Panc1 (cell line): ENCODE results near the gene FBXL2. TPM values are rescaled to one million over a fixed set of nuclear protein-coding genes. Genes with fewer than 3 reads are reported as not detected.
A peak's percentile ranks its signal among the peaks of the same experiment; 100 is the strongest.

Experiments
- ATAC-seq: fragments of 200-7000 bp; cut with Tn5 transposase; 2 replicates; pipeline ENCODE4 v1.9.1; 2020; ENCODE audit warnings: mild to moderate bottlenecking, moderate library complexity
- BruUV-seq: library from RNA; stranded (reverse); fragments of 400-500 nt; replicated peaks from 2 replicates; lab custom pipeline; 2021; lab: Mats Ljungman, UMichigan
- CTCF ChIA-PET: fragments of 300-600 bp; sonication (Branson Sonifier 250); formaldehyde crosslinking; loops from one replicate; lab custom pipeline; 2022; ENCODE audit warnings: antibody characterized with exemption; lab: Charles Lee
- POLR2A ChIA-PET: fragments of 300-600 bp; sonication (Branson Sonifier 250); formaldehyde crosslinking; loops from one replicate; lab custom pipeline; 2022; ENCODE audit warnings: antibody characterized with exemption; lab: Charles Lee
- DNase-seq: peaks from one replicate; pipeline ENCODE4 v3.0.0-alpha.2; 2010; ENCODE audit warnings: low read depth, low spot score
- H3K27ac ChIP-seq: 2 replicates; pipeline ENCODE4 v1.5.1; 2011; ENCODE audit warnings: mild to moderate bottlenecking, low read length, inconsistent platforms
- H3K27me3 ChIP-seq: fragments of 200-500 bp; sonication (Bioruptor generic); 2 replicates; pipeline ENCODE4 v1.6.0; 2014; ENCODE audit warnings: low read length, inconsistent platforms; ENCODE audit not compliant: control insufficient read depth, insufficient read depth
- H3K36me3 ChIP-seq: fragments of 200-500 bp; sonication (Bioruptor generic); 2 replicates; pipeline ENCODE4 v1.5.1; 2014; ENCODE audit warnings: inconsistent platforms, mild to moderate bottlenecking, low read length, moderate library complexity; ENCODE audit not compliant: control insufficient read depth, insufficient read depth
- H3K4me1 ChIP-seq: 2 replicates; pipeline ENCODE4 v1.5.1; 2011; ENCODE audit warnings: inconsistent platforms, mild to moderate bottlenecking, low read length, moderate library complexity; ENCODE audit not compliant: control insufficient read depth, insufficient read depth
- H3K4me3 ChIP-seq, 2 experiments: 2 replicates each; pipeline ENCODE4 v1.5.1; 2011 to 2012; ENCODE audit warnings: low read depth in 2 of 2, low read length in 2 of 2, mild to moderate bottlenecking in 2 of 2, inconsistent platforms in 1 of 2, moderate library complexity in 1 of 2
- H3K9me3 ChIP-seq: fragments of 200-500 bp; sonication (Bioruptor generic); 2 replicates; pipeline ENCODE4 v1.5.1; 2014; ENCODE audit warnings: low read depth, mild to moderate bottlenecking, inconsistent platforms, low read length, moderate library complexity; ENCODE audit not compliant: control insufficient read depth, insufficient read depth
- POLR2AphosphoS5 ChIP-seq: IDR thresholded peaks from 2 replicates; pipeline ENCODE4 v1.6.1; 2012; ENCODE audit warnings: mild to moderate bottlenecking, low read depth, low read length, moderate library complexity
- SIN3A ChIP-seq: IDR thresholded peaks from 2 replicates; pipeline ENCODE4 v1.6.1; 2012; ENCODE audit warnings: low read depth, mild to moderate bottlenecking, low read length, moderate library complexity, borderline replicate concordance; ENCODE audit not compliant: insufficient read depth
- TCF7L2 ChIP-seq: IDR thresholded peaks from 2 replicates; pipeline ENCODE4 v1.6.1; 2011; ENCODE audit warnings: mild to moderate bottlenecking, low read depth, low read length, inconsistent platforms
- in situ Hi-C: cut with HindIII; loops from 2 replicates; pipeline ENCODE4 v1.10.0; 2016; ENCODE audit warnings: low sequenced_read_pairs, low pct_unique_long_range_greater_than_20kb
- intact Hi-C: fragments of 100-400 bp; cut with micrococcal nuclease; formaldehyde crosslinking; loops from one replicate; pipeline ENCODE4 v1.10.0; 2022; ENCODE audit not compliant: unreplicated experiment
- total RNA-seq: library from RNA; stranded (reverse); gene quantifications from one replicate; pipeline ENCODE4 v1.2.1, GENCODE V29; 2021; ENCODE audit not compliant: unreplicated experiment
- TF ChIP-seq, protein P1 (sequence below): fragments of 450-650 bp; IDR thresholded peaks from 2 replicates; pipeline ENCODE4 v1.5.1; 2017; ENCODE audit warnings: mild to moderate bottlenecking
- TF ChIP-seq, protein P2 (sequence below), 2 experiments: IDR thresholded peaks; 2 replicates each; pipeline ENCODE4 v1.6.1; 2011 to 2012; ENCODE audit warnings: low read depth in 2 of 2, control low read depth in 1 of 2, low read length in 1 of 2, mild to moderate bottlenecking in 1 of 2, moderate library complexity in 1 of 2; ENCODE audit not compliant: insufficient read depth in 1 of 2

FBXL2 gene
- total RNA-seq, 1 experiment from 2014 or later: 12.3 TPM

DNA sequence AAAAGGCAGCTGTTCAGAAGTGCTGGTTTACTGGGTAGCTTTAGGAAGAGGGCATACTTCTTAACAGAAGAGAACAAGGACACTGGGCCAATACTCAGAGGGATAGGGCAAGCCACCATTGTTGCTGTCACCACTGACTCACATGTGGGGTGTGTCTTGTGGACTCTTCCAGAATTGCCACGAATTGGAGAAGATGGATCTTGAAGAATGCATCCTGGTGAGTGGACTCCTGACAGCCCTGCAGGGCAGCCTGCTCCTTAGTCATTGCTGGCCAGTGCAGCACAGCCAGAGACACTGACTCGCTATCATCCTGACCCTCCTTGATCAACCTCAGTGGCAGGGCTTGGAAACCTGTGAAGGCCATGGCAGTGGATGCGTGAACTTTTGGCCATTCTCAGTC, 100.7 kb downstream of the FBXL2 start:
- CTCF ChIA-PET: no interaction called here
- intact Hi-C loops: no loop called here
- no peaks in the 10 kb centered on the region for H3K9me3 ChIP-seq
- peaks cover 9% of the 10 kb centered on the region for H3K36me3 ChIP-seq
- no peaks in the 10 kb centered on the region for H3K27me3 ChIP-seq
- no peak overlapping the region for H3K4me3 ChIP-seq
- DNase-seq (no peak), ATAC-seq (peak; percentile 49; the same call in 1 of the 2 replicates)
- H3K4me1 ChIP-seq: no peaks in the 10 kb centered on the region
- BruUV-seq: no TSS peak
- in situ Hi-C loops: no loop called here
- no peak overlapping the region for H3K27ac ChIP-seq
- no peak for TF ChIP-seq POLR2AphosphoS5
- no peak for TF ChIP-seq TCF7L2
- TF ChIP-seq SIN3A: no peak
- TF ChIP-seq, protein P1, sequence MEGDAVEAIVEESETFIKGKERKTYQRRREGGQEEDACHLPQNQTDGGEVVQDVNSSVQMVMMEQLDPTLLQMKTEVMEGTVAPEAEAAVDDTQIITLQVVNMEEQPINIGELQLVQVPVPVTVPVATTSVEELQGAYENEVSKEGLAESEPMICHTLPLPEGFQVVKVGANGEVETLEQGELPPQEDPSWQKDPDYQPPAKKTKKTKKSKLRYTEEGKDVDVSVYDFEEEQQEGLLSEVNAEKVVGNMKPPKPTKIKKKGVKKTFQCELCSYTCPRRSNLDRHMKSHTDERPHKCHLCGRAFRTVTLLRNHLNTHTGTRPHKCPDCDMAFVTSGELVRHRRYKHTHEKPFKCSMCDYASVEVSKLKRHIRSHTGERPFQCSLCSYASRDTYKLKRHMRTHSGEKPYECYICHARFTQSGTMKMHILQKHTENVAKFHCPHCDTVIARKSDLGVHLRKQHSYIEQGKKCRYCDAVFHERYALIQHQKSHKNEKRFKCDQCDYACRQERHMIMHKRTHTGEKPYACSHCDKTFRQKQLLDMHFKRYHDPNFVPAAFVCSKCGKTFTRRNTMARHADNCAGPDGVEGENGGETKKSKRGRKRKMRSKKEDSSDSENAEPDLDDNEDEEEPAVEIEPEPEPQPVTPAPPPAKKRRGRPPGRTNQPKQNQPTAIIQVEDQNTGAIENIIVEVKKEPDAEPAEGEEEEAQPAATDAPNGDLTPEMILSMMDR: no peak
- TF ChIP-seq, protein P2, sequence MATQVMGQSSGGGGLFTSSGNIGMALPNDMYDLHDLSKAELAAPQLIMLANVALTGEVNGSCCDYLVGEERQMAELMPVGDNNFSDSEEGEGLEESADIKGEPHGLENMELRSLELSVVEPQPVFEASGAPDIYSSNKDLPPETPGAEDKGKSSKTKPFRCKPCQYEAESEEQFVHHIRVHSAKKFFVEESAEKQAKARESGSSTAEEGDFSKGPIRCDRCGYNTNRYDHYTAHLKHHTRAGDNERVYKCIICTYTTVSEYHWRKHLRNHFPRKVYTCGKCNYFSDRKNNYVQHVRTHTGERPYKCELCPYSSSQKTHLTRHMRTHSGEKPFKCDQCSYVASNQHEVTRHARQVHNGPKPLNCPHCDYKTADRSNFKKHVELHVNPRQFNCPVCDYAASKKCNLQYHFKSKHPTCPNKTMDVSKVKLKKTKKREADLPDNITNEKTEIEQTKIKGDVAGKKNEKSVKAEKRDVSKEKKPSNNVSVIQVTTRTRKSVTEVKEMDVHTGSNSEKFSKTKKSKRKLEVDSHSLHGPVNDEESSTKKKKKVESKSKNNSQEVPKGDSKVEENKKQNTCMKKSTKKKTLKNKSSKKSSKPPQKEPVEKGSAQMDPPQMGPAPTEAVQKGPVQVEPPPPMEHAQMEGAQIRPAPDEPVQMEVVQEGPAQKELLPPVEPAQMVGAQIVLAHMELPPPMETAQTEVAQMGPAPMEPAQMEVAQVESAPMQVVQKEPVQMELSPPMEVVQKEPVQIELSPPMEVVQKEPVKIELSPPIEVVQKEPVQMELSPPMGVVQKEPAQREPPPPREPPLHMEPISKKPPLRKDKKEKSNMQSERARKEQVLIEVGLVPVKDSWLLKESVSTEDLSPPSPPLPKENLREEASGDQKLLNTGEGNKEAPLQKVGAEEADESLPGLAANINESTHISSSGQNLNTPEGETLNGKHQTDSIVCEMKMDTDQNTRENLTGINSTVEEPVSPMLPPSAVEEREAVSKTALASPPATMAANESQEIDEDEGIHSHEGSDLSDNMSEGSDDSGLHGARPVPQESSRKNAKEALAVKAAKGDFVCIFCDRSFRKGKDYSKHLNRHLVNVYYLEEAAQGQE (IDR thresholded peaks at IDR 0.05; ENCODE audit: insufficient read depth in 1 of 2, low read depth in 2 of 2, low read length in 1 of 2): no peak
- POLR2A ChIA-PET: no interaction called here

DNA sequence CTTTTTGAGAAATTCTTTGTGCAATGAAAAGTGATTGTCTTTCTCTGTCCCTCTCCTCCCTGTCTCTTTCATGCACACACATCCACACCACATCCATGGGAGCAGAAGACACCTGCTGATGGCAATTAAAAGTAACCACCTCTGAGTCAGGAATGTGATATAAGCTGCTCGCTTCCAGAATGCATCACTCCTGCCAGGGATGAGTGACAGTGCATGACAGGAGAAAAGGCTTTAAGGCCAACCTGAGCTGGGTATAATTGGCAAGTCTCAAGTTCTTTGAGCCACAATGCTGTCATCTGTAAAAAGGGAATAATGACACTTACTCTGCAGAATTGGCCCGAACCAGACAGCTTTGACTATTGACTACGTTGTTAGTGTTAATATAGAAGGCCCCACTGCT, 103.4 kb downstream of the FBXL2 start:
- Histone ChIP-seq H3K36me3 (peaks cover 2% of the 10 kb centered on the region), H3K27me3 (no peaks in the 10 kb centered on the region), H3K27ac (no peak overlapping the region), H3K9me3 (no peaks in the 10 kb centered on the region), H3K4me3 (no peak overlapping the region), H3K4me1 (no peaks in the 10 kb centered on the region)
- BruUV-seq: no TSS peak
- in situ Hi-C loops: no loop called here
- DNase-seq: no peak
- POLR2A ChIA-PET: no interaction called here
- no peak; the same call in 1 of the 2 replicates for ATAC-seq
- TF ChIP-seq SIN3A (no peak), TCF7L2 (no peak)
- TF ChIP-seq, protein P1: no peak
- intact Hi-C loops: no loop called here
- CTCF ChIA-PET: no interaction called here

DNA sequence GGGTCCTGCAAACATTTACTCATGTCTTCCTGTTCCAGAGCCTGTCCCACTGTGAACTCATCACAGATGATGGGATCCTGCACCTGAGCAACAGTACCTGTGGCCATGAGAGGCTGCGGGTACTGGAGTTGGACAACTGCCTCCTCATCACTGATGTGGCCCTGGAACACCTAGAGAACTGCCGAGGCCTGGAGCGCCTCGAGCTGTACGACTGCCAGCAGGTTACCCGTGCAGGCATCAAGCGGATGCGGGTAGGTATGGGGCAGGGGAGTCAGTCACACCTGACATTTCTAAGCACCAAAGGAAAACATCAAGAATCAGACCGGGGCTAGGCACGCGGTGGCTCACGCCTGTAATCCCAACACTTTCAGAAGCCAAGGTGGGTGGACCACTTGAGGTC, 106.7 kb downstream of the FBXL2 start:
- no peaks in the 10 kb centered on the region for H3K4me1 ChIP-seq
- ChIA-PET POLR2A (no interaction called here), CTCF (no interaction called here)
- intact Hi-C loops: no loop called here
- no peak overlapping the region for H3K27ac ChIP-seq
- in situ Hi-C loops: no loop called here
- TF ChIP-seq POLR2AphosphoS5 (no peak), TCF7L2 (no peak), SIN3A (no peak)
- TF ChIP-seq, protein P2 (IDR thresholded peaks at IDR 0.05; ENCODE audit: insufficient read depth in 1 of 2, low read depth in 2 of 2, low read length in 1 of 2): no peak
- TF ChIP-seq, protein P1: no peak
- H3K9me3 ChIP-seq: no peaks in the 10 kb centered on the region
- DNase-seq (no peak), ATAC-seq (no peak)
- BruUV-seq: no TSS peak
- no peak overlapping the region for H3K4me3 ChIP-seq
- peaks cover 4% of the 10 kb centered on the region for H3K36me3 ChIP-seq
- H3K27me3 ChIP-seq: no peaks in the 10 kb centered on the region
